Tibial nerve (tissue), 4 donors: ENCODE measurements around the gene DGKD. TPM values are rescaled to one million over a fixed set of nuclear protein-coding genes. Genes with fewer than 3 reads are reported as not detected.

Source experiments
- DNase-seq, 2 donors: peaks; one replicate each; pipeline ENCODE4 v3.0.0-alpha.2; 2019; ENCODE audit warnings: low spot score in 2 of 2
- H3K27ac ChIP-seq, 4 donors: fragments of 200-600 bp; sonication (generic) in 3 of 4; one replicate each; pipeline ENCODE4 v1.5.1; 2017 to 2019; ENCODE audit warnings: mild to moderate bottlenecking in 1 of 4
- H3K27me3 ChIP-seq, 2 donors: fragments of 200-600 bp; sonication (generic) in 1 of 2; one replicate each; pipeline versions ENCODE4 v1.5.1 to v1.6.0; 2017 to 2019
- H3K36me3 ChIP-seq, 3 donors: fragments of 200-600 bp; sonication (generic); one replicate each; pipeline ENCODE4 v1.5.1; 2018 to 2019
- H3K4me1 ChIP-seq, 4 donors: fragments of 200-600 bp; sonication (generic) in 3 of 4; one replicate each; pipeline ENCODE4 v1.5.1; 2017 to 2019
- H3K4me3 ChIP-seq, 4 donors: fragments of 200-600 bp; sonication (generic) in 3 of 4; one replicate each; pipeline ENCODE4 v1.5.1; 2017 to 2019; ENCODE audit warnings: mild to moderate bottlenecking in 1 of 4, moderate library complexity in 1 of 4
- H3K9me3 ChIP-seq, 4 donors: fragments of 200-600 bp; sonication (generic) in 3 of 4; one replicate each; pipeline ENCODE4 v1.5.1; 2017 to 2019
- CTCF ChIP-seq, 5 experiments: fragments of 200-600 bp in 3 of 5; fragments of 450-650 bp in 2 of 5; sonication (generic) in 3 of 5; IDR thresholded peaks; one replicate each; pipeline ENCODE4 v1.5.1; 2016 to 2019; ENCODE audit warnings: antibody characterized with exemption in 5 of 5, mild to moderate bottlenecking in 3 of 5, moderate library complexity in 2 of 5
- EP300 ChIP-seq, 2 donors: sonication (generic); formaldehyde crosslinking; IDR thresholded peaks; one replicate each; pipeline ENCODE4 v1.6.1; 2017; ENCODE audit warnings: antibody characterized with exemption in 2 of 2, mild to moderate bottlenecking in 1 of 2
- POLR2A ChIP-seq, 2 donors: fragments of 450-650 bp; IDR thresholded peaks; one replicate each; pipeline ENCODE4 v1.6.1; 2017; ENCODE audit warnings: antibody characterized with exemption in 2 of 2, mild to moderate bottlenecking in 2 of 2, moderate library complexity in 2 of 2
- WGBS, 2 donors: methylation state at CpG; one replicate each; pipeline ENCODE4 v1.1.5; 2018; 5-methylcytosine and 5-hydroxymethylcytosine counted together
- total RNA-seq, 4 donors: library from RNA; depleted of rRNA; stranded (reverse); fragments of >200 nt; gene quantifications; one replicate each; pipeline ENCODE4 v1.1.0, GENCODE V29; 2016

The DGKD gene
- total RNA-seq, 4 donors from 2014 or later: 6.5 to 11.7 (median 7.4) TPM

GRCh38 chr2:233449921-233450863 is 95.9 kb downstream of the DGKD start:
- 93 to 94% methylated on average over 30 to 31 of the region's 33 CpGs for WGBS, 2 donors
- Histone ChIP-seq H3K4me1 (no peaks in the 10 kb centered on the region), H3K27me3 (no peaks in the 10 kb centered on the region), H3K36me3 (peaks cover 0 to 94% (median 28%) of the 10 kb centered on the region in 3 donors), H3K4me3 (no peak overlapping the region), H3K9me3 (no peaks in the 10 kb centered on the region), H3K27ac (no peak overlapping the region)
- TF ChIP-seq EP300 (IDR thresholded peaks at IDR 0.05): no peak
- no peak for TF ChIP-seq POLR2A (IDR thresholded peaks at IDR 0.05)
- no peak for TF ChIP-seq CTCF (IDR thresholded peaks at IDR 0.05)
- peak in 1 of 2 donors; percentile 8 for DNase-seq

GRCh38 chr2:233450864-233451575 is 96.7 kb downstream of the DGKD start:
- DNase-seq: peak in 1 of 2 donors; percentile 8
- Histone ChIP-seq H3K4me1 (no peaks in the 10 kb centered on the region), H3K27ac (no peak overlapping the region), H3K27me3 (no peaks in the 10 kb centered on the region), H3K36me3 (peaks cover 0 to 94% (median 35%) of the 10 kb centered on the region in 3 donors), H3K4me3 (no peak overlapping the region), H3K9me3 (no peaks in the 10 kb centered on the region)
- TF ChIP-seq CTCF (IDR thresholded peaks at IDR 0.05): no peak
- no peak for TF ChIP-seq POLR2A (IDR thresholded peaks at IDR 0.05)
- TF ChIP-seq EP300 (IDR thresholded peaks at IDR 0.05): no peak
- 92 to 94% methylated on average over 22 of the region's 22 CpGs for WGBS, 2 donors

DNA sequence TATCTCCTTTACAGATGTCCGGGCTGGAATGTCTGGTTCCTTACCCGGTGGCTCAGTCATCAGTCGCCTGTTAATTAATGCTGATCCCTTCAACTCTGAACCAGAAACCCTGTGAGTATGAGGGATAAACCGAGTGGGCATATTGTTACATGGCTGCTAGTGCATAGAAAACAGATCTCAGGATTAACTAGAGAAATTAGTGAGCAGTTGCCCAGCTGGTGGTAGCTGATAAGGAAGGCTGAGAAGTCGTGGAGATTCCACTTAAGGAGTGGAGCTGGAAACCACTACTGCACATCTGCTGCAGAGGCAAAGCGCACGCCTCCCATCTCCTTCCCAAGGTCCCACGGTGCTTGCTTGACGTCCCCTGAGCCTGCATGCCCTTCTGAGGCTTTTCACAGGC is 97.7 kb downstream of the DGKD start:
- WGBS, 2 donors: 87 to 88% methylated on average over 9 of the region's 9 CpGs
- Histone ChIP-seq H3K9me3 (no peaks in the 10 kb centered on the region), H3K27me3 (no peaks in the 10 kb centered on the region), H3K36me3 (peaks cover 0 to 93% (median 38%) of the 10 kb centered on the region in 3 donors), H3K4me3 (no peak overlapping the region), H3K4me1 (no peaks in the 10 kb centered on the region), H3K27ac (no peak overlapping the region)
- no peak for DNase-seq
- no peak for TF ChIP-seq CTCF (IDR thresholded peaks at IDR 0.05)
- no peak for TF ChIP-seq EP300 (IDR thresholded peaks at IDR 0.05)
- TF ChIP-seq POLR2A (IDR thresholded peaks at IDR 0.05): no peak

- Histone ChIP-seq H3K36me3 (peaks cover 2 to 96% (median 39%) of the 10 kb centered on the region in 3 donors), H3K27me3 (no peaks in the 10 kb centered on the region), H3K9me3 (no peaks in the 10 kb centered on the region), H3K27ac (no peak overlapping the region), H3K4me3 (no peak overlapping the region), H3K4me1 (no peaks in the 10 kb centered on the region)
- DNase-seq: peak in 1 of 2 donors; percentile 5
- TF ChIP-seq POLR2A (IDR thresholded peaks at IDR 0.05) (no peak), EP300 (IDR thresholded peaks at IDR 0.05) (no peak), CTCF (IDR thresholded peaks at IDR 0.05) (no peak)
- WGBS, 2 donors: 62 to 70% methylated on average over 10 of the region's 10 CpGs
These were observed 99.0 kb downstream of the DGKD start for GRCh38 chr2:233453111-233453915.
